Prostate gland (tissue), 2 donors: ENCODE data around the gene NHLRC2.

Experiments
- CTCF ChIP-seq, 4 experiments: fragments of 200-600 bp in 2 of 4; fragments of 450-650 bp in 2 of 4; sonication (generic) in 2 of 4; IDR thresholded peaks; 1 replicate in 3 of 4; 2 replicates in 1 of 4; pipeline ENCODE4 v1.5.1; 2016 to 2019; ENCODE audit warnings: antibody characterized with exemption in 4 of 4, mild to moderate bottlenecking in 2 of 4, moderate library complexity in 2 of 4
- POLR2A ChIP-seq: fragments of 450-650 bp; IDR thresholded peaks from one replicate; pipeline ENCODE4 v1.6.1; 2016; ENCODE audit warnings: antibody characterized with exemption, mild to moderate bottlenecking
- POLR2AphosphoS5 ChIP-seq: sonication (generic); formaldehyde crosslinking; IDR thresholded peaks from one replicate; pipeline ENCODE4 v1.6.1; 2017; ENCODE audit warnings: antibody characterized with exemption

DNA sequence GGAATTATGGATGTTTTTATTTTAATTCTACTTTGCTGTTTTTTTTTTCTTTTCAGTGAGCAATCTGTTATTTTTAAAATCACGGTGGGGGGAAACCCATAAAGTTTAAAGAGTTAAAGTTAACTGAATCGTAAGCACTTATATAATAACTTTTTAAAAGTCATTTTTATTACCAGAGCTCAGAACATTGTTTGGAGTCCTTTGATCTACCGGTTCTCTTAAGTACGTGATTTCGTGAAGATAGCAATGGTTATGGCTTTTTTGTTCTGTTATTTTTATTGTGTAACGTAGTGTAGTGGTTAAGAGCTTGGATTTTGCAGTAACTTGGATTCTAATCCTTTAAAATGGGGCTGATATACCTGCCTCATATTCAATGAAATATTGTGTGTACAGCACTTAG, 57.4 kb downstream of the NHLRC2 start:
- TF ChIP-seq CTCF (IDR thresholded peaks at IDR 0.05) (no peak), POLR2A (no peak), POLR2AphosphoS5 (no peak)
